ENCODE data around the gene SH3BGR. TPM values are rescaled to one million over a fixed set of nuclear protein-coding genes. Genes with fewer than 3 reads are reported as not detected.
"Not testable (repeated sequence)": the region's sequence is repeated elsewhere in the genome, so short reads cannot be mapped to it uniquely, and the experiment has no call there.

SH3BGR gene
- total RNA-seq, result 10 to 100 TPM in 2 of 8 experiments, 1 to 10 TPM in 6; 2.3 to 33.8 (median 7.3) TPM

DNA sequence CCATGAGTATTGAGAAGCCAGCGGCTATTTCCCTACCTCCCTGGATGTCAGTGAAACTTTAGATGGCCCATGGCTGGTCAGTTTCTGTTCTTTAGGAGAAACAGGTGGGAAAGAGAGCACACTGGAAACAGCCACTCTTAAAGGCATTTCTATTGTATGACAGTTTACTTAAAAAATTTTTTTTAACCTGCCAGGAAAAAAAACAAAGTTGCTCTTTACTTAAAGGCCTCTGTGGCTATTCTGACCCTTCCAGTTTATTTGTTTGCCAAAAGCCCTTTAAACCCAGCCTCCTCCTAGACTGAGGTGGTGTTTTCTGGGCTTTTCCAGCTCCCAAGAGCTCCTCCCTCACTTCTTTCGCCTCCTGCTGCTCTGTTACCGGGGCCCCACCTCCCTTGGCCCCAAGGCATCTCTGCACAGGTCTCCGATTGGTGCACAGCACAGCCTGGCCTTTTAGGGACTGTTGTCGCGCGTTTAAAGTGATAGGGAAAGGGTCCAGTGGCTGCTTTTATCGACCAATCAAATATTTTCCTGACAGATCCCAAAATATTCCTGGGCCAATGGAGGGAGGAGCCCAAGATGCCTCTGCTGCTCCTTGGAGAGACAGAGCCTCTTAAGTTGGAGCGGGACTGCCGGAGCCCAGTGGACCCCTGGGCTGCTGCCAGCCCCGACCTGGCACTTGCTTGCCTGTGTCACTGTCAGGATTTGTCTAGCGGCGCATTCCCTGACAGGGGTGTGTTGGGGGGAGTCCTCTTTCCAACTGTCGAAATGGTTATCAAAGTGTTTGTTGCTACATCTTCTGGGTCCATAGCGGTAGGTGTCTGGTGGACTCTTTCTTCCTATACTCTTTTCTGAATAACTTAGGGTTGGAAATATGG lies at the start of gene SH3BGR:
Gene SH3BGR (plus strand): TSS at position 639 of the 875 bp plus-strand sequence. CDS start 127 bp downstream, at position 766.
- Histone ChIP-seq H3K4me3 (peak within 1 kb of the TSS in 1 of 5 donors; percentile 26), H3K4me1 (replicated peaks in 1 of 2) (peaks cover 25 to 33% of the 10 kb centered on the region in 2 donors), H3K27ac (peak within 1 kb of the TSS; percentile 60 to 93)
- WGBS, 10 experiments, result 30 to 91% (median 59%) methylated on average over 4 to 11 of the region's 15 CpGs; no CpG with 5 or more reads in 1 of the 10 experiments
- ATAC-seq (replicated peaks in 6 of 8), result peak; percentile 19 to 95 (median 62)
- in situ Hi-C loops (cut with MboI; ENCODE audit: low pct_unique_long_range_greater_than_20kb in 2 of 9, low sequenced_read_pairs in 9 of 9, unreplicated experiment in 9 of 9), result no loop called here

GRCh38 chr21:39406065-39406464 lies 45.7 kb upstream of the SH3BGR start:
- Histone ChIP-seq H3K4me1 (replicated peaks in 1 of 2) (no peaks in the 10 kb centered on the region), H3K4me3 (no peak overlapping the region), H3K27ac (no peak overlapping the region)
- ATAC-seq (replicated peaks in 6 of 8), result no peak
- in situ Hi-C loops (cut with MboI; ENCODE audit: low pct_unique_long_range_greater_than_20kb in 2 of 9, low sequenced_read_pairs in 9 of 9, unreplicated experiment in 9 of 9), result no loop called here
- 31 to 100% (median 86%) methylated on average over 1 to 2 of the region's 2 CpGs; no CpG with 5 or more reads in 1 of the 10 experiments for WGBS, 10 experiments

DNA sequence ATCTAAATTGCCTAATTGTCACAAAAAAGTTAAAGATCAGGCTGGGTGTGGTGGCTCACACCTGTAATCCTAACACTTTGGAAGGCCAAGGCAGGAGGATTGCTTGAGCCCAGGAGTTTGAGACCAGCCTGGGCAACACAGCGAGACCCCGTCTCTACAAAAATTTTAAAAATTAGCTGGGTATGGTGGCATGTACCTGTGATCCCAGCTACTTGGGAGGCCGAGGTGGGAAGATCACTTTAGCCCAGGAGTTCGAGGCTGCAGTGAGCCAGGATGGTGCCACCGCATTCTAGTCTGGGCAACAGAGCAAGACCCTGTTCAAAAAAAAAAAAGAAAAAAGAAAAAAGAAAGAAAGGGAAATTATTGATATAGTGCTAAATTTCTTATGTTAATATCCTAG lies 32.6 kb upstream of the SH3BGR start:
- H3K4me1 ChIP-seq (replicated peaks in 1 of 2), result peaks cover 9 to 10% of the 10 kb centered on the region in 2 donors
- ATAC-seq (replicated peaks in 6 of 8); H3K27ac ChIP-seq; H3K4me3 ChIP-seq; in situ Hi-C loops (cut with MboI; ENCODE audit: low pct_unique_long_range_greater_than_20kb in 2 of 9, low sequenced_read_pairs in 9 of 9, unreplicated experiment in 9 of 9): not testable (repeated sequence)
- WGBS, 10 experiments, result 92 to 100% (median 100%) methylated on average over 1 to 5 of the region's 5 CpGs; no CpG with 5 or more reads in 3 of the 10 experiments

DNA sequence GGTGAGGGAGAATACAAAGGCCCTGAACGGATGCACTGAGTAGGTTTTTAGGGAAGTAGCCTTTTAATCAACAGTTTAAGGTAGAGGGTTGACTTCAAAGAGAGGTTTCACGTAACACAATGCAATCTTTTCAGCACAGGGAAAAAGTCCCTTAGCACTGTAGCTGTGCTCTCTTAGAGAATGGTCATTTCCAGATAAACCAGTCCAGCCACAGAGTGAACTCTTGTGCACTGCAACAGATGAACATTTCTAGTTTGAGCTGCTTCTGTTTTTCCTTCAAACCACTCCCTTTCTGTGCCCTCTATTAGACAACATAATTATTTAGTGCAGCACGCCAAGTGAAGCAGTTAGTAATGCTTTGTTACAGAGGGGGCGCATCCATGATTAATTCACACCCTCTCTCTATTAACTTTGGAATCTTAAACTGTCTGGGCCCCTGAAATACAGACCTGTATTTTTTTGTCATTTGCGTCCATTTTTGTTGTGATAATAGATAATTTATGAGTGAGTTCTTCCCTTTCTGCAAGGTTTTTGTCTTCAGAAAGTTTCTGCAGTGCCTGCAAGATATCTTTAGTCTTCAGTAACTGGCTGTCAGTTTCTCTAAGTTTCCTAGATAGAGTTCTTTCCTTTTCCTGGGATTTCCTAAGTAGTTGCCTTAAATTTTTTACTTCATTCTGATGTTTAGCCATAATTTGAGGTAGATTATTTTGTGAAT lies 29.1 kb upstream of the SH3BGR start:
- Histone ChIP-seq H3K4me1 (replicated peaks in 1 of 2) (peaks cover 9 to 10% of the 10 kb centered on the region in 2 donors), H3K4me3 (no peak overlapping the region), H3K27ac (no peak overlapping the region)
- WGBS, 10 experiments, result 17 to 92% (median 36%) methylated on average over 1 to 5 of the region's 5 CpGs
- peak in 5 of 8 experiments; percentile 86 to 98 (median 96) for ATAC-seq (replicated peaks in 6 of 8)
- in situ Hi-C loops (cut with MboI; ENCODE audit: low pct_unique_long_range_greater_than_20kb in 2 of 9, low sequenced_read_pairs in 9 of 9, unreplicated experiment in 9 of 9), result no loop called here

GRCh38 chr21:39429445-39429844 lies 22.3 kb upstream of the SH3BGR start:
- ATAC-seq (replicated peaks in 6 of 8), result no peak
- Histone ChIP-seq H3K4me1 (replicated peaks in 1 of 2) (peaks cover 10% of the 10 kb centered on the region in 2 donors), H3K4me3 (no peak overlapping the region), H3K27ac (no peak overlapping the region)
- in situ Hi-C loops (cut with MboI; ENCODE audit: low pct_unique_long_range_greater_than_20kb in 2 of 9, low sequenced_read_pairs in 9 of 9, unreplicated experiment in 9 of 9), result no loop called here
- WGBS, 10 experiments, result 50 to 80% (median 60%) methylated on average over 1 to 2 of the region's 2 CpGs; no CpG with 5 or more reads in 7 of the 10 experiments

- peaks cover 10% of the 10 kb centered on the region in 2 donors for H3K4me1 ChIP-seq (replicated peaks in 1 of 2)
- in situ Hi-C loops (cut with MboI; ENCODE audit: low pct_unique_long_range_greater_than_20kb in 2 of 9, low sequenced_read_pairs in 9 of 9, unreplicated experiment in 9 of 9), result no loop called here
- H3K4me3 ChIP-seq, result no peak overlapping the region
- WGBS, 10 experiments, result 72 to 100% (median 87%) methylated on average over 1 to 3 of the region's 3 CpGs; no CpG with 5 or more reads in 2 of the 10 experiments
- no peak overlapping the region for H3K27ac ChIP-seq
- ATAC-seq (replicated peaks in 6 of 8), result no peak
Measured at GRCh38 chr21:39430016-39430415, 21.8 kb upstream of the SH3BGR start.

DNA sequence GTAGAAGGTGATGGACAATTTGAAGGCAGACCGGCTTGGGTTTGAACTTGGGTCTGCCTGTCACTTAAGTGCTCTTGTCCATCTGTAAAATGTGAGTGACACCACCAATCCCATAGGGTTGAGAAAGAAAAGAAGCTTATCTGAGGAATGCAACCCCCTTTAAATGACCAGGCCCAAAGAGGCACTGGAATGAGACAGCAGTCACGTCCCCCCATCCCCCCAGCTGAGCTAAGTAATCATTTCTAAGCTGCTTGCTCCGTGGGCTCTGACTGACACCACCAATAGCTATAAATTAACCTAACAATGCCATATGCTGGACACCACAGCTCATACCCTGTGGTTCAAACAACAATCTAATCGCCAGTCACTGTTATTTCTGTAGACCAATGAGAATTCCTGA lies 21.3 kb upstream of the SH3BGR start:
- peak in 5 of 8 experiments; percentile 47 to 77 (median 57) for ATAC-seq (replicated peaks in 6 of 8)
- Histone ChIP-seq H3K27ac (no peak overlapping the region), H3K4me3 (no peak overlapping the region), H3K4me1 (replicated peaks in 1 of 2) (peaks cover 10% of the 10 kb centered on the region in 2 donors)
- 10 to 100% (median 43%) methylated on average over 1 to 4 of the region's 4 CpGs; no CpG with 5 or more reads in 1 of the 10 experiments for WGBS, 10 experiments
- in situ Hi-C loops (cut with MboI; ENCODE audit: low pct_unique_long_range_greater_than_20kb in 2 of 9, low sequenced_read_pairs in 9 of 9, unreplicated experiment in 9 of 9), result no loop called here

- WGBS, 10 experiments, result 57 to 100% (median 81%) methylated on average over 2 of the region's 2 CpGs; no CpG with 5 or more reads in 1 of the 10 experiments
- Histone ChIP-seq H3K4me1 (replicated peaks in 1 of 2) (peaks cover 10% of the 10 kb centered on the region in 2 donors), H3K27ac (no peak overlapping the region), H3K4me3 (no peak overlapping the region)
- in situ Hi-C loops (cut with MboI; ENCODE audit: low pct_unique_long_range_greater_than_20kb in 2 of 9, low sequenced_read_pairs in 9 of 9, unreplicated experiment in 9 of 9), result no loop called here
- ATAC-seq (replicated peaks in 6 of 8), result no peak
Measured at GRCh38 chr21:39430954-39431353, 20.8 kb upstream of the SH3BGR start.

GRCh38 chr21:39434950-39435349 lies 16.8 kb upstream of the SH3BGR start:
- H3K4me3 ChIP-seq, result no peak overlapping the region
- 51 to 100% (median 69%) methylated on average over 3 to 4 of the region's 4 CpGs; no CpG with 5 or more reads in 1 of the 10 experiments for WGBS, 10 experiments
- H3K27ac ChIP-seq, result no peak overlapping the region
- ATAC-seq (replicated peaks in 6 of 8), result no peak
- H3K4me1 ChIP-seq (replicated peaks in 1 of 2), result peaks cover 10% of the 10 kb centered on the region in 2 donors
- in situ Hi-C loops (cut with MboI; ENCODE audit: low pct_unique_long_range_greater_than_20kb in 2 of 9, low sequenced_read_pairs in 9 of 9, unreplicated experiment in 9 of 9), result no loop called here

- in situ Hi-C loops (cut with MboI; ENCODE audit: low pct_unique_long_range_greater_than_20kb in 2 of 9, low sequenced_read_pairs in 9 of 9, unreplicated experiment in 9 of 9), result no loop called here
- Histone ChIP-seq H3K27ac (no peak overlapping the region), H3K4me3 (no peak overlapping the region), H3K4me1 (replicated peaks in 1 of 2) (peaks cover under 1 to 2% of the 10 kb centered on the region in 2 donors)
- whole genome bisulfite sequencing, 10 experiments, result 0 to 75% (median 29%) methylated on average over 1 of the region's 1 CpG; no CpG with 5 or more reads in 3 of the 10 experiments
- no peak for ATAC-seq (replicated peaks in 6 of 8)
Measured at GRCh38 chr21:39439232-39439631, 12.5 kb upstream of the SH3BGR start.

GRCh38 chr21:39441502-39442475 lies 10.0 kb upstream of the SH3BGR start:
- no peak overlapping the region for H3K4me3 ChIP-seq
- peak in 3 of 8 experiments; percentile 11 to 28 (median 17) for ATAC-seq (replicated peaks in 6 of 8)
- H3K4me1 ChIP-seq (replicated peaks in 1 of 2), result peaks cover 5 to 8% of the 10 kb centered on the region in 2 donors
- H3K27ac ChIP-seq, result no peak overlapping the region
- WGBS, 10 experiments, result 0 to 80% (median 23%) methylated on average over 1 to 12 of the region's 13 CpGs; no CpG with 5 or more reads in 1 of the 10 experiments
- in situ Hi-C loops (cut with MboI; ENCODE audit: low pct_unique_long_range_greater_than_20kb in 2 of 9, low sequenced_read_pairs in 9 of 9, unreplicated experiment in 9 of 9), result no loop called here

Data from motor neuron (in vitro differentiated cells).